HCT116 (cell line): ENCODE data around the gene FOSB. TPM values are rescaled to one million over a fixed set of nuclear protein-coding genes. Genes with fewer than 3 reads are reported as not detected.
A peak's percentile ranks its signal among the peaks of the same experiment; 100 is the strongest.

ENCODE experiments used
- ATAC-seq: fragments of 200-7000 bp; cut with Tn5 transposase; 2 replicates; pipeline ENCODE4 v1.9.1; 2020; ENCODE audit warnings: mild to moderate bottlenecking, moderate library complexity
- BruUV-seq: library from RNA; stranded (reverse); fragments of 400-500 nt; replicated peaks from 2 replicates; lab custom pipeline; 2021; lab: Mats Ljungman, UMichigan
- CTCF ChIA-PET: fragments of 300-600 bp; sonication (Branson Sonifier 250); formaldehyde crosslinking; loops from one replicate; lab custom pipeline; 2021; ENCODE audit warnings: antibody characterized with exemption; lab: Charles Lee
- POLR2A ChIA-PET: fragments of 300-600, 350-600 bp; sonication (Branson Sonifier 250); formaldehyde crosslinking; loops from one replicate; lab custom pipeline; 2021; ENCODE audit warnings: antibody characterized with exemption; lab: Charles Lee
- RAD21 ChIA-PET, 2 experiments: fragments of 300-600 bp; sonication (Branson Sonifier 250); formaldehyde crosslinking; loops; one replicate each; lab custom pipeline; 2023; ENCODE audit warnings: low total read pairs in 2 of 2; ENCODE audit not compliant: uncharacterized antibody in 2 of 2, unreplicated experiment in 2 of 2, low non-redundant PET in 1 of 2; lab: Charles Lee
- DNase-seq: peaks from one replicate; pipeline ENCODE4 v3.0.0-alpha.2; 2010; ENCODE audit warnings: low read depth, low spot score
- H2AFZ ChIP-seq: fragments of 200-600 bp; shearing (Covaris generic), sonication (generic); 2 replicates; pipeline ENCODE4 v1.6.1; 2017; ENCODE audit warnings: low read depth, mixed run types, mixed read lengths, antibody characterized with exemption, low read length; ENCODE audit not compliant: poor library complexity, severe bottlenecking
- H3K27ac ChIP-seq: 2 replicates; pipeline ENCODE4 v1.5.1; 2012; ENCODE audit warnings: low read depth, low read length
- H3K27me3 ChIP-seq: fragments of 200-600 bp; sonication (generic); 2 replicates; pipeline ENCODE4 v1.6.1; 2016; ENCODE audit warnings: mixed run types, low read length, mixed read lengths; ENCODE audit not compliant: insufficient read depth
- H3K36me3 ChIP-seq, 2 experiments: fragments of 200-500 bp in 1 of 2; fragments of 200-600 bp in 1 of 2; sonication (Bioruptor generic) in 1 of 2; sonication (generic) in 1 of 2; 2 replicates each; pipeline versions ENCODE4 v1.5.1 to v1.6.1; 2014 to 2016; ENCODE audit warnings: low read length in 2 of 2, inconsistent platforms in 1 of 2, mixed read lengths in 1 of 2, mixed run types in 1 of 2; ENCODE audit not compliant: insufficient read depth in 2 of 2, control insufficient read depth in 1 of 2
- H3K4me1 ChIP-seq, 2 experiments: fragments of 200-600 bp in 1 of 2; sonication (generic) in 1 of 2; 2 replicates each; pipeline versions ENCODE4 v1.5.1 to v1.6.1; 2012 to 2017; ENCODE audit warnings: low read length in 2 of 2, inconsistent platforms in 1 of 2, mild to moderate bottlenecking in 1 of 2, mixed read lengths in 1 of 2, mixed run types in 1 of 2, moderate library complexity in 1 of 2; ENCODE audit not compliant: insufficient read depth in 2 of 2, control insufficient read depth in 1 of 2
- H3K4me2 ChIP-seq: fragments of 200-600 bp; sonication (generic); 2 replicates; pipeline ENCODE4 v1.6.1; 2017; ENCODE audit warnings: mixed run types, low read length, mixed read lengths
- H3K4me3 ChIP-seq, 2 experiments: fragments of 200-600 bp in 1 of 2; sonication (generic) in 1 of 2; replicated peaks in 1 of 2; 2 replicates each; pipeline ENCODE4 v1.5.1; 2011 to 2016; ENCODE audit warnings: low read length in 2 of 2, control low read depth in 1 of 2, low read depth in 1 of 2, mild to moderate bottlenecking in 1 of 2, mixed read lengths in 1 of 2, mixed run types in 1 of 2
- H3K79me2 ChIP-seq: fragments of 200-600 bp; sonication (generic); 2 replicates; pipeline ENCODE4 v1.6.1; 2017; ENCODE audit warnings: mild to moderate bottlenecking, mixed run types, low read length, moderate library complexity, mixed read lengths; ENCODE audit not compliant: insufficient read depth
- H3K9ac ChIP-seq: fragments of 200-600 bp; sonication (generic); 2 replicates; pipeline ENCODE4 v1.6.1; 2016; ENCODE audit warnings: low read length, mixed read lengths
- H3K9me2 ChIP-seq: fragments of 200-600 bp; sonication (generic), shearing (Covaris generic); 2 replicates; pipeline ENCODE4 v1.6.1; 2017; ENCODE audit warnings: mixed run types, mild to moderate bottlenecking, moderate library complexity; ENCODE audit not compliant: insufficient read depth
- H3K9me3 ChIP-seq, 2 experiments: fragments of 200-500 bp in 1 of 2; fragments of 200-600 bp in 1 of 2; sonication (Bioruptor generic) in 1 of 2; sonication (generic) in 1 of 2; 2 replicates each; pipeline ENCODE4 v1.6.1; 2014 to 2017; ENCODE audit warnings: low read length in 2 of 2, mixed read lengths in 2 of 2, inconsistent platforms in 1 of 2, low read depth in 1 of 2, mild to moderate bottlenecking in 1 of 2, mixed run types in 1 of 2, moderate library complexity in 1 of 2; ENCODE audit not compliant: control insufficient read depth in 1 of 2, insufficient read depth in 1 of 2
- H4K20me1 ChIP-seq: fragments of 200-600 bp; sonication (generic), shearing (Covaris generic); 2 replicates; pipeline ENCODE4 v1.6.1; 2017; ENCODE audit warnings: mixed run types, mild to moderate bottlenecking, moderate library complexity; ENCODE audit not compliant: insufficient read depth
- ATF3 ChIP-seq: IDR thresholded peaks from 2 replicates; pipeline ENCODE4 v1.6.1; 2012
- CBX3 ChIP-seq: IDR thresholded peaks from 2 replicates; pipeline ENCODE4 v1.6.1; 2012; ENCODE audit warnings: low read depth
- CEBPB ChIP-seq: IDR thresholded peaks from 2 replicates; pipeline ENCODE4 v1.6.1; 2012; ENCODE audit warnings: low read depth
- CTCF ChIP-seq, 3 experiments: fragments of 200-600 bp in 1 of 3; sonication (generic) in 1 of 3; IDR thresholded peaks in 2 of 3; conservative IDR thresholded peaks in 1 of 3; 2 replicates each; pipeline ENCODE4 v1.5.1; 2012 to 2017; ENCODE audit warnings: low read depth in 2 of 3, low read length in 2 of 3, antibody characterized with exemption in 1 of 3, borderline replicate concordance in 1 of 3, control low read depth in 1 of 3, mild to moderate bottlenecking in 1 of 3, mixed read lengths in 1 of 3, mixed run types in 1 of 3, moderate library complexity in 1 of 3; ENCODE audit not compliant: insufficient read depth in 1 of 3
- ELF1 ChIP-seq: IDR thresholded peaks from 2 replicates; pipeline ENCODE4 v1.6.1; 2012; ENCODE audit warnings: low read depth, borderline replicate concordance
- EZH2phosphoT487 ChIP-seq: fragments of 200-600 bp; IDR thresholded peaks from 2 replicates; pipeline ENCODE4 v1.6.1; 2018; ENCODE audit warnings: antibody characterized with exemption, borderline replicate concordance
- FOSL1 ChIP-seq: IDR thresholded peaks from 2 replicates; pipeline ENCODE4 v1.6.1; 2012; ENCODE audit warnings: low read depth
- POLR2A ChIP-seq: IDR thresholded peaks from 2 replicates; pipeline ENCODE4 v1.7.0; 2011; ENCODE audit warnings: borderline replicate concordance; ENCODE audit not compliant: insufficient read depth, insufficient read length; ENCODE audit errors: extremely low read depth
- POLR2AphosphoS5 ChIP-seq: IDR thresholded peaks from 2 replicates; pipeline ENCODE4 v1.6.1; 2011; ENCODE audit warnings: mild to moderate bottlenecking, low read depth, low read length, moderate library complexity
- RAD21 ChIP-seq: IDR thresholded peaks from 2 replicates; pipeline ENCODE4 v1.6.1; 2012; ENCODE audit warnings: low read depth, mild to moderate bottlenecking
- REST ChIP-seq: IDR thresholded peaks from 2 replicates; pipeline ENCODE4 v1.6.1; 2012; ENCODE audit warnings: low read depth
- SIN3A ChIP-seq: IDR thresholded peaks from 2 replicates; pipeline ENCODE4 v1.6.1; 2012; ENCODE audit warnings: low read depth
- SRF ChIP-seq: IDR thresholded peaks from 2 replicates; pipeline ENCODE4 v1.6.1; 2012; ENCODE audit warnings: low read depth
- TCF7L2 ChIP-seq: IDR thresholded peaks from 2 replicates; pipeline ENCODE4 v1.7.0; 2011; ENCODE audit warnings: borderline replicate concordance, inconsistent platforms; ENCODE audit not compliant: insufficient read depth, insufficient read length; ENCODE audit errors: extremely low read depth
- YY1 ChIP-seq: IDR thresholded peaks from 2 replicates; pipeline ENCODE4 v1.6.1; 2011; ENCODE audit warnings: low read length, low read depth, moderate library complexity, mild to moderate bottlenecking; ENCODE audit not compliant: insufficient replicate concordance; ENCODE audit errors: extremely low read depth
- ZFX ChIP-seq: fragments of 450-650 bp; IDR thresholded peaks from 2 replicates; pipeline ENCODE4 v1.6.1; 2017
- ZNF274 ChIP-seq: fragments of 200-500 bp; sonication (Bioruptor generic); IDR thresholded peaks from 2 replicates; pipeline ENCODE4 v1.6.1; 2014; ENCODE audit warnings: mild to moderate bottlenecking, low read depth, low read length, inconsistent platforms
- intact Hi-C: fragments of 100-400 bp; cut with micrococcal nuclease; formaldehyde crosslinking; loops from 2 replicates; pipeline ENCODE4 v1.10.0; 2022
- total RNA-seq: library from RNA; stranded (reverse); gene quantifications from one replicate; pipeline ENCODE4 v1.2.1, GENCODE V29; 2021; ENCODE audit not compliant: unreplicated experiment
- TF ChIP-seq, protein P1 (sequence below): IDR thresholded peaks from 2 replicates; pipeline ENCODE4 v1.6.1; 2012

Gene FOSB
- total RNA-seq, 1 experiment from 2014 or later, result 12.6 TPM

DNA sequence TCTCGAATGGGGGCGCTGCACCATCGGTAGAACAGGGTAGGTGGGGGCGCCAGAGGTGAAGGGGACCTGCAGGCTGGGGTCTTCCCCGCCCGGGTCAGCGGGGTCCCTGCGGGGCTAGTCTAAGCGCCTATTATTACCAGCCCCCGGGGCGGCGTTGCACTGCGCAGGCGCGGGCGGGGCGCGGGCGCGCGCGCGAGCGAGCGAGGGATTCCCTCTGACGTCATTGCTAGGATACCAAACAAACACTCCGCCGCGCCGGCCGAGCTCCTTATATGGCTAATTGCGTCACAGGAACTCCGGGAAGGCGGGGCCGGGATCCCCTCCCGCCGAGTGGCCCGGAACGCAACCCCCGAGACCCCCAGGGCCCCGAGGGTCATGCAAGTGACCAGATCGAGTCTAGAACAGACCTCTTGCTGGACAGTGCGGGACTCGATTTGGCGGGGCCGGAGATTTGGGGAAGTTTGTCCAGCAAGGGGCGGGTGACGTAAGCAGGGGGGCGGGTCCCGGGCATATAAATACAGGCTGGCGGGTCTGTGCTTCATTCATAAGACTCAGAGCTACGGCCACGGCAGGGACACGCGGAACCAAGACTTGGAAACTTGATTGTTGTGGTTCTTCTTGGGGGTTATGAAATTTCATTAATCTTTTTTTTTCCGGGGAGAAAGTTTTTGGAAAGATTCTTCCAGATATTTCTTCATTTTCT is at the start of gene FOSB (continued):
- TF ChIP-seq CTCF (IDR thresholded peaks at IDR 0.05 in 2 of 3, conservative IDR thresholded peaks at IDR 0.05 in 1 of 3; ENCODE audit: borderline replicate concordance in 1 of 3, insufficient read depth in 1 of 3, low read depth in 2 of 3, low read length in 2 of 3) (0 out of 6 replicates have a peak, but pooled peaks of 1 of the 3 experiments have one; percentile 19), ZFX (no peak), POLR2AphosphoS5 (peak; percentile 96), SIN3A (peak; percentile 91), CBX3 (no peak)
- TF ChIP-seq, protein P1, sequence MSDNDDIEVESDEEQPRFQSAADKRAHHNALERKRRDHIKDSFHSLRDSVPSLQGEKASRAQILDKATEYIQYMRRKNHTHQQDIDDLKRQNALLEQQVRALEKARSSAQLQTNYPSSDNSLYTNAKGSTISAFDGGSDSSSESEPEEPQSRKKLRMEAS, result peak; percentile 65; the same call in 1 of the 2 replicates

DNA sequence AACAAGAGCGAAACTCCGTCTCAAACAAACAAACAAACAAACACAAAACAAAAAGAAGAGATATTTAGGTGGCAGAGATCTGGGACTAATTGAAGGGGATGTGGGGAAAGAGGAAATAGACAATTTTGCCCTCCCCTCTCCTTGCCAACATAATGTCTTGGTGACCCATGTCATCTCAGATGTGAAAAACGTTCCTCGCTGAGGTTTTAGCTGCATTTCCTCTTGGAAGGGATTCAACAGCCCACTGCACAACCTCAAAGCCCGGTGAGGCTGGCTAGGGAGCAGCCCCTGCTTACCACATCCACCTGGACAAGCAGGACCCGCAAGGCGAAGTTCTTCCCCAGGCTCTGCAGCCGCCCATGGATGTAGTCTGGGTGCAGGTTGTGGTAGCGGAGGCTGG is 49.0 kb upstream of the FOSB start:
- ChIA-PET POLR2A (no interaction called here), RAD21 (no interaction called here), CTCF (no interaction called here)
- H3K9me2 ChIP-seq, result no peaks in the 10 kb centered on the region
- H3K27ac ChIP-seq, result no peak overlapping the region
- DNase-seq (no peak), ATAC-seq (no peak)
- H2AFZ ChIP-seq, result no peak overlapping the region
- no peaks in the 10 kb centered on the region for H3K27me3 ChIP-seq
- H3K4me2 ChIP-seq, result no peak overlapping the region
- TF ChIP-seq TCF7L2 (no peak), RAD21 (no peak), EZH2phosphoT487 (no peak), FOSL1 (no peak), POLR2A (no peak), YY1 (no peak), POLR2AphosphoS5 (no peak), CEBPB (no peak), ZNF274 (no peak), SRF (no peak), SIN3A (no peak), ATF3 (no peak), REST (no peak), ELF1 (no peak), CBX3 (no peak), ZFX (no peak)
- TF ChIP-seq, protein P1, result no peak
- peaks cover 13 to 50% of the 10 kb centered on the region in 2 experiments for H3K4me1 ChIP-seq
- intact Hi-C loops, result no loop called here
- no peak overlapping the region for H3K9ac ChIP-seq
- H3K79me2 ChIP-seq, result peaks cover 41% of the 10 kb centered on the region
- no TSS peak for BruUV-seq
- no peak overlapping the region for H3K4me3 ChIP-seq
- H3K9me3 ChIP-seq, result no peaks in the 10 kb centered on the region
- peaks cover 18 to 34% of the 10 kb centered on the region in 2 experiments; a peak in 3 of 4 replicates for H3K36me3 ChIP-seq
- no peaks in the 10 kb centered on the region for H4K20me1 ChIP-seq
